Uterus (tissue), 2 donors: Measurements from ENCODE around the gene DBF4B.

Source experiments
- POLR2A ChIP-seq, 2 donors: fragments of 450-650 bp; IDR thresholded peaks; one replicate each; pipeline ENCODE4 v1.6.1; 2016; ENCODE audit warnings: antibody characterized with exemption in 2 of 2, mild to moderate bottlenecking in 1 of 2, moderate library complexity in 1 of 2
- TF ChIP-seq, protein P1 (sequence below), 4 experiments: fragments of 200-600 bp in 2 of 4; fragments of 450-650 bp in 2 of 4; sonication (generic) in 2 of 4; IDR thresholded peaks; one replicate each; pipeline ENCODE4 v1.5.1; 2016 to 2019; ENCODE audit warnings: antibody characterized with exemption in 4 of 4, mild to moderate bottlenecking in 2 of 4, moderate library complexity in 1 of 4

GRCh38 chr17:44708401-44709263 is at the start of gene DBF4B:
- TF ChIP-seq, protein P1, sequence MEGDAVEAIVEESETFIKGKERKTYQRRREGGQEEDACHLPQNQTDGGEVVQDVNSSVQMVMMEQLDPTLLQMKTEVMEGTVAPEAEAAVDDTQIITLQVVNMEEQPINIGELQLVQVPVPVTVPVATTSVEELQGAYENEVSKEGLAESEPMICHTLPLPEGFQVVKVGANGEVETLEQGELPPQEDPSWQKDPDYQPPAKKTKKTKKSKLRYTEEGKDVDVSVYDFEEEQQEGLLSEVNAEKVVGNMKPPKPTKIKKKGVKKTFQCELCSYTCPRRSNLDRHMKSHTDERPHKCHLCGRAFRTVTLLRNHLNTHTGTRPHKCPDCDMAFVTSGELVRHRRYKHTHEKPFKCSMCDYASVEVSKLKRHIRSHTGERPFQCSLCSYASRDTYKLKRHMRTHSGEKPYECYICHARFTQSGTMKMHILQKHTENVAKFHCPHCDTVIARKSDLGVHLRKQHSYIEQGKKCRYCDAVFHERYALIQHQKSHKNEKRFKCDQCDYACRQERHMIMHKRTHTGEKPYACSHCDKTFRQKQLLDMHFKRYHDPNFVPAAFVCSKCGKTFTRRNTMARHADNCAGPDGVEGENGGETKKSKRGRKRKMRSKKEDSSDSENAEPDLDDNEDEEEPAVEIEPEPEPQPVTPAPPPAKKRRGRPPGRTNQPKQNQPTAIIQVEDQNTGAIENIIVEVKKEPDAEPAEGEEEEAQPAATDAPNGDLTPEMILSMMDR (IDR thresholded peaks at IDR 0.05): peak in 2 of 4 experiments; percentile 7 to 26
- peak in 1 of 2 donors; percentile 19 for TF ChIP-seq POLR2A (IDR thresholded peaks at IDR 0.05)
